Activated CD4-positive, alpha-beta T cell treated with anti-CD3 and anti-CD28 coated beads, Interleukin-2, Interleukin-4, amounts not matched to agents 100 ng/mL and 50 ng/mL, durations not matched to agents 16 hours and 8 hours (primary cell): ENCODE measurements around the gene CD302.
"Not testable (repeated sequence)": the region's sequence is repeated elsewhere in the genome, so short reads cannot be mapped to it uniquely, and the experiment has no call there.

Experiments used
- DNase-seq: peaks from one replicate; pipeline ENCODE4 v3.0.0-alpha.2; 2020; ENCODE audit warnings: low spot score

CD302 gene

DNA sequence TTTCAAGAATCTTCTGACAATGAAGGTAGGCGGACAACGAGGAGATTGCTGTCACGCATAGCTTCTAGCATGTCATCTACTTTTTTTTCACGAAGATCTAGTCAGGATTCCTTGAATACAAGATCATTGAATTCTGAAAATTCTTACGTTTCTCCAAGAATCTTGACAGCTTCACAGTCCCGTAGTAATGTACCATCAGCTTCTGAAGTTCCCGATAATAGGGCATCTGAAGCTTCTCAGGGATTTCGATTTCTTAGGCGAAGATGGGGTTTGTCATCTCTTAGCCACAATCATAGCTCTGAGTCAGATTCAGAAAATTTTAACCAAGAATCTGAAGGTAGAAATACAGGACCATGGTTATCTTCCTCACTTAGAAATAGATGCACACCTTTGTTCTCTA is 49.9 kb downstream of the CD302 start:
- DNase-seq, result no peak

DNA sequence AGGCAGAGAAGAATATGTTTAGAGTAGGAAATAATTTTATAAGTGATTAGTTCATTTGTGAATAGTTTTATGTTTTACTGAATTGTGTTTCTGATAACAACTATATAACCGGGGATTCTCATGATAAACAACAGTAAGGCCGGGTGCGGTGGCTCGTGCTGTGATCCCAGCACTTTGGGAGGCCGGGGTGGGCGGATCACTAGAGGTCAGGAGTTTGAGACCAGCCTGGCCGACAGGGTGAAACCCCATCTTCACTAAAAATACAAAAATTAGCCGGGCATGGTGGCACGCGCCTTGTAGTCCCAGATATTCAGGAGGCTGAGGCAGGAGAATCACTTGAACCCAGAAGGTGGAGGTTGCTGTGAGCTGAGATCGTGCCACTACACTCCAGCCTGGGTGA is 52.8 kb downstream of the CD302 start:
- DNase-seq, result not testable (repeated sequence)

- DNase-seq, result no peak
These were observed 53.6 kb downstream of the CD302 start for GRCh38 chr2:159744363-159744762.

DNA sequence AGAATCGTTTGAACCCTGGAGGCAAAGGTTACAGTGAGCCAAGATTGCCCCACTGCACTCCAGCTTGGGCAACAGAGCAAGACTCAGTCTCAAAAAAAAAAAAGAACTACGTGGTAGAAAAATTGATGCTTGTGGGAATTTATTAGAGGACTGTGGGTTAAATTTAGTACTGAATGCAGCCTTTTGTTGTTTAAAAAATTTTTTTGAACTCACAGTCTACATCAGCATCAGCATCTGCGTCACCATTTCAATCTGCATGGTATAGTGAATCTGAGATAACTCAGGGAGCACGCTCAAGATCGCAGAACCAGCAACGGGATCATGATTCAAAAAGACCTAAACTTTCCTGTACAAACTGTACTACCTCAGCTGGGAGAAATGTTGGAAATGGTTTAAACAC is 55.2 kb downstream of the CD302 start:
- DNase-seq, result no peak

GRCh38 chr2:159738509-159739390 is 59.3 kb downstream of the CD302 start:
- no peak for DNase-seq

GRCh38 chr2:159737917-159738296 is 60.1 kb downstream of the CD302 start:
- no peak for DNase-seq

DNA sequence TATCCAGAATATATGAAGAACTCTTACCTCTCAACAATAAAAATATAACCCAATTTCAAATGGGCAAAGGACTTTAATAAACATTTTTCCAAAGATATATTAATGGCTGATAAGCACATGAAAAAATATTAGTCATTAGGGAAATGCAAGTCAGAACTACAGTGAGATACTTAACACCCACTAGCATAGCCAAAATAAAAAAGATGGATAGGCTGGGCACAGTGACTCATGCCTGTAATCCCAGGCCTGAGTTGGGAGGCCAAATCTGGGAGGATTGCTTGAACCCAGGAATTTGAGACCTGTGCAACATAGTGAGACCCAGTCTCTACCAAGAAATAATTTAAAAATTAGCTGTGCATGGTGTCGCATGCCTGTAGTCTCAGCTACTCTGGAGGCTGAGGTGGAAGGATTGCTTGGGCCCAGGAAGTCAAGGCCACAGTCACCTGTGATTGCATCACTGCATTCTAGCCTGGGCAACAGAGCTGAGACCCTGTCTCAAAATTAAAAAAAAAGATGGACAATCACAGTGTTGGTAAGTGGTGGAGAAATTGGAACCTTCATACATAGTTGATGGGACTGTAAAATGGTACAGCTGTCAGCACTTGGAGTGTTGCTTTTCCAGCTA is 60.6 kb downstream of the CD302 start:
- DNase-seq, result no peak

DNA sequence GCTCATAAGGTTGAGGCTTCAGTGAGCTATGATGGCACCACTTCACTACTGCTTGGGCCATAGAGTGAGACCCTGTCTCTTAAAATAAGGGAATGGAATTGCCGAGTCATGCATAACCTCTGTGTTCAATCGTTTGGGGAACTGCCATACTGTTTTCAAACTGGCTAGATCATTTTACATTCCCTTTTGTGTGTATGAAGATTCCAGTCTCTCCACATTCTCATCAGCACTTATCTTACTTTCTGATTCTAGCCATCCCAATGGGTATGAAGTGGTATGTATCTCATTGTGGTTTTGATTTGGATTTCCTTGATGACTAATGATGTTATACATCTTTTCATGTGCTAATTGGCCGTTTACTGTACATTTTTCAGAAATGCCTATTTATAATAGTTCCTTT is 62.0 kb downstream of the CD302 start:
- DNase-seq, result no peak

DNA sequence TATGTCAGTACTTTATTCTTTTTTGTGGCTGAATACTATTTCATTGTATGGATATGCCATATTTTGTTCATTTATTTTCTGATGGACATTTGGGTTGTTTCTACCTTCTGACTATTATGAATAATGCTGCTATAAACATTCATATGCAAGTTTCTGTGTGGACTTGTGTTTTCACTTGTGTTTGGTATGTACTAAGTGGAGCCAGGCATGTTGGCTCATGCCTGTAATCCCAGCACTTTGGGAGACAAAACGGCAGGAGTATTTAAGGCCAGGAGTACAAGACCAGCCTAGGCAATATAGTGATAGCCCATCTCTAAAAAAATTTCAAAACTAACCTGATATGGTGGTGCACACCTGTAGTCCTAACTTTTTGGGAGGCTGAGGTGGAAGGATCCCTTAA is 62.4 kb downstream of the CD302 start:
- DNase-seq, result no peak

DNA sequence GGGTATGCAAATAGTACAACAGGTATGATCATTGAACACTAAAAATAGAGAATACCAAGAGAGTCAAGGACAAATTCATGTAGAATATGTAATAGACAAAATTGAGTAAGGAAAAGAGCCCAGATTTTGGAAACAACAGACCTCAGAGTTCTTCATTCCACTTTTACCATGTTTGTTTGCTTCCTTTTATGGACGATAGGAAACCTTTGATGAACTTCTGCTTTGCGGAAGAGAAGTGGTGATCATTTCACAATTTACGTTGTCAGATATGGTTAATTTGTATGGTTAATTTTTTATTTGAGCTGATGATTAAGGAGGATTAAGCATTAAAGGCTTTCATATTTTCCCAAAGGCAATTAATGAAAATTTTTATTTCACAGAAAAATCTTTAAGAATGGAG is 69.4 kb downstream of the CD302 start:
- DNase-seq, result no peak

- DNase-seq, result no peak
These were observed 72.3 kb downstream of the CD302 start for GRCh38 chr2:159725713-159726112.

- DNase-seq, result not testable (repeated sequence)
These were observed 73.0 kb downstream of the CD302 start for GRCh38 chr2:159724795-159725572.

GRCh38 chr2:159722580-159722979 is 75.4 kb downstream of the CD302 start:
- no peak for DNase-seq

GRCh38 chr2:159720676-159721075 is 77.3 kb downstream of the CD302 start:
- no peak for DNase-seq
